22Rv1 (cell line): ENCODE measurements around the gene HOXC4.
"Not testable (repeated sequence)": the region's sequence is repeated elsewhere in the genome, so short reads cannot be mapped to it uniquely, and the experiment has no call there.

Experiments used
- ZFX ChIP-seq: fragments of 450-650 bp; IDR thresholded peaks from 2 replicates; pipeline ENCODE4 v1.6.1; 2017; ENCODE audit warnings: antibody characterized with exemption, borderline replicate concordance
- TF ChIP-seq, protein P1 (sequence below): fragments of 450-650 bp; IDR thresholded peaks from 2 replicates; pipeline ENCODE4 v1.5.1; 2017; ENCODE audit warnings: mild to moderate bottlenecking

- TF ChIP-seq, protein P1, sequence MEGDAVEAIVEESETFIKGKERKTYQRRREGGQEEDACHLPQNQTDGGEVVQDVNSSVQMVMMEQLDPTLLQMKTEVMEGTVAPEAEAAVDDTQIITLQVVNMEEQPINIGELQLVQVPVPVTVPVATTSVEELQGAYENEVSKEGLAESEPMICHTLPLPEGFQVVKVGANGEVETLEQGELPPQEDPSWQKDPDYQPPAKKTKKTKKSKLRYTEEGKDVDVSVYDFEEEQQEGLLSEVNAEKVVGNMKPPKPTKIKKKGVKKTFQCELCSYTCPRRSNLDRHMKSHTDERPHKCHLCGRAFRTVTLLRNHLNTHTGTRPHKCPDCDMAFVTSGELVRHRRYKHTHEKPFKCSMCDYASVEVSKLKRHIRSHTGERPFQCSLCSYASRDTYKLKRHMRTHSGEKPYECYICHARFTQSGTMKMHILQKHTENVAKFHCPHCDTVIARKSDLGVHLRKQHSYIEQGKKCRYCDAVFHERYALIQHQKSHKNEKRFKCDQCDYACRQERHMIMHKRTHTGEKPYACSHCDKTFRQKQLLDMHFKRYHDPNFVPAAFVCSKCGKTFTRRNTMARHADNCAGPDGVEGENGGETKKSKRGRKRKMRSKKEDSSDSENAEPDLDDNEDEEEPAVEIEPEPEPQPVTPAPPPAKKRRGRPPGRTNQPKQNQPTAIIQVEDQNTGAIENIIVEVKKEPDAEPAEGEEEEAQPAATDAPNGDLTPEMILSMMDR = not testable (repeated sequence)
- not testable (repeated sequence) for TF ChIP-seq ZFX
Measured at GRCh38 chr12:54080008-54080924, 26.6 kb downstream of the HOXC4 start.
